HepG2 (cell line): ENCODE measurements around the gene METTL26. TPM values are rescaled to one million over a fixed set of nuclear protein-coding genes. Genes with fewer than 3 reads are reported as not detected.

Experiments
- AGO2 ChIP-seq: fragments of 200-400 bp; formaldehyde crosslinking; optimal IDR thresholded peaks from 2 replicates; pipeline ENCODE3; 2017; ENCODE audit warnings: mild to moderate bottlenecking, low read depth, low read length, moderate library complexity
- GATAD1 ChIP-seq: IDR thresholded peaks from 2 replicates; pipeline ENCODE4 v1.6.1; 2016; ENCODE audit warnings: missing genetic modification reagents, missing compliant biosample characterization
- GPN1 ChIP-seq: sonication (generic); formaldehyde crosslinking; IDR thresholded peaks from 2 replicates; pipeline ENCODE4 v1.5.1; 2020; ENCODE audit warnings: missing genetic modification reagents, borderline replicate concordance
- HNRNPL ChIP-seq: fragments of 200-400 bp; formaldehyde crosslinking; IDR thresholded peaks from 2 replicates; pipeline ENCODE4 v1.6.1; 2017; ENCODE audit warnings: mild to moderate bottlenecking, low read depth, low read length
- HOXA9 ChIP-seq: sonication (generic); formaldehyde crosslinking; IDR thresholded peaks from 2 replicates; pipeline ENCODE4 v1.8.1; 2022; ENCODE audit warnings: missing genetic modification reagents, mild to moderate bottlenecking, moderate library complexity, borderline replicate concordance
- JUN ChIP-seq: sonication (generic); formaldehyde crosslinking; IDR thresholded peaks from 2 replicates; pipeline ENCODE4 v1.4.0; 2020; ENCODE audit warnings: mild to moderate bottlenecking, missing genetic modification reagents
- LCORL ChIP-seq, 2 experiments: fragments of 450-650 bp in 1 of 2; sonication (generic) in 1 of 2; formaldehyde crosslinking in 1 of 2; IDR thresholded peaks; 2 replicates each; pipeline versions ENCODE4 v1.5.0 to v1.6.1; 2017 to 2020; ENCODE audit warnings: antibody characterized with exemption in 1 of 2, missing genetic modification reagents in 1 of 2
- MYNN ChIP-seq: sonication (generic); formaldehyde crosslinking; IDR thresholded peaks from 2 replicates; pipeline ENCODE4 v1.4.0; 2020; ENCODE audit warnings: mild to moderate bottlenecking, low read depth, missing genetic modification reagents
- POLR2AphosphoS5 ChIP-seq: IDR thresholded peaks from 2 replicates; pipeline ENCODE4 v1.6.1; 2012; ENCODE audit warnings: low read depth, low read length
- REL ChIP-seq: sonication (generic); formaldehyde crosslinking; conservative IDR thresholded peaks from 2 replicates; pipeline ENCODE4 v1.8.0; 2022; ENCODE audit warnings: mild to moderate bottlenecking, missing genetic modification reagents, moderate library complexity
- ZNF121 ChIP-seq: sonication (generic); formaldehyde crosslinking; IDR thresholded peaks from 2 replicates; pipeline ENCODE4 v1.5.0; 2020; ENCODE audit warnings: mild to moderate bottlenecking, missing genetic modification reagents
- ZNF326 ChIP-seq: sonication (generic); formaldehyde crosslinking; IDR thresholded peaks from 2 replicates; pipeline ENCODE4 v1.4.0; 2020; ENCODE audit warnings: missing genetic modification reagents, borderline replicate concordance
- ZNF724P ChIP-seq: sonication (generic); formaldehyde crosslinking; IDR thresholded peaks from 2 replicates; pipeline ENCODE4 v1.8.0; 2022; ENCODE audit warnings: missing genetic modification reagents, borderline replicate concordance
- ZNF772 ChIP-seq: sonication (generic); formaldehyde crosslinking; IDR thresholded peaks from 2 replicates; pipeline ENCODE4 v1.5.0; 2020; ENCODE audit warnings: mild to moderate bottlenecking, missing genetic modification reagents
- ZSCAN12 ChIP-seq: sonication (generic); formaldehyde crosslinking; IDR thresholded peaks from 2 replicates; pipeline ENCODE4 v1.9.0; 2021; ENCODE audit warnings: mild to moderate bottlenecking, missing genetic modification reagents
- polyA plus RNA-seq, 8 experiments: library from polyadenylated mRNA; depleted of rRNA in 3 of 8; stranded (reverse) in 7 of 8; unstranded in 1 of 8; fragments of >200 nt; fragmentation: Illumina TruSeq in 4 of 8; extraction: Trizol in 4 of 8; gene quantifications; 2 replicates each; pipeline versions ENCODE4 v1.2.1 to v1.2.3, GENCODE V29; 2011 to 2016; ENCODE audit warnings: low read depth in 4 of 8, missing spikeins in 1 of 8, mixed read lengths in 1 of 8; ENCODE audit not compliant: insufficient read depth in 1 of 8
- total RNA-seq, 5 experiments: library from RNA; depleted of rRNA; stranded (reverse); fragments of >200 nt; fragmentation: Illumina TruSeq; extraction: Trizol; gene quantifications; 2 replicates each; pipeline ENCODE4 v1.2.3, GENCODE V29; 2016; ENCODE audit warnings: low read depth in 1 of 5
- TF ChIP-seq, protein P1 (sequence below): sonication (generic); formaldehyde crosslinking; IDR thresholded peaks from 2 replicates; pipeline ENCODE4 v1.5.0; 2020; ENCODE audit warnings: mild to moderate bottlenecking, missing genetic modification reagents
- TF ChIP-seq, protein P2 (sequence below): sonication (generic); formaldehyde crosslinking; IDR thresholded peaks from 2 replicates; pipeline ENCODE4 v1.5.0; 2020; ENCODE audit warnings: missing genetic modification reagents
- TF ChIP-seq, protein P3 (sequence below): sonication (generic); formaldehyde crosslinking; IDR thresholded peaks from 2 replicates; pipeline ENCODE4 v1.4.0; 2020; ENCODE audit warnings: missing genetic modification reagents, mild to moderate bottlenecking, borderline replicate concordance
- TF ChIP-seq, protein P4 (sequence below): sonication (generic); formaldehyde crosslinking; IDR thresholded peaks from 2 replicates; pipeline ENCODE4 v1.8.0; 2023; ENCODE audit warnings: mild to moderate bottlenecking, missing genetic modification reagents
- TF ChIP-seq, protein P5 (sequence below): sonication (generic); formaldehyde crosslinking; IDR thresholded peaks from 2 replicates; pipeline ENCODE4 v1.5.1; 2020; ENCODE audit warnings: missing genetic modification reagents, mild to moderate bottlenecking, borderline replicate concordance

METTL26 gene
- total and polyA plus RNA-seq, 2 of the 13 experiments (the other 11 are each of a cell fraction or from before 2014, with no cell fraction given), result 65.5 to 70.1 TPM

DNA sequence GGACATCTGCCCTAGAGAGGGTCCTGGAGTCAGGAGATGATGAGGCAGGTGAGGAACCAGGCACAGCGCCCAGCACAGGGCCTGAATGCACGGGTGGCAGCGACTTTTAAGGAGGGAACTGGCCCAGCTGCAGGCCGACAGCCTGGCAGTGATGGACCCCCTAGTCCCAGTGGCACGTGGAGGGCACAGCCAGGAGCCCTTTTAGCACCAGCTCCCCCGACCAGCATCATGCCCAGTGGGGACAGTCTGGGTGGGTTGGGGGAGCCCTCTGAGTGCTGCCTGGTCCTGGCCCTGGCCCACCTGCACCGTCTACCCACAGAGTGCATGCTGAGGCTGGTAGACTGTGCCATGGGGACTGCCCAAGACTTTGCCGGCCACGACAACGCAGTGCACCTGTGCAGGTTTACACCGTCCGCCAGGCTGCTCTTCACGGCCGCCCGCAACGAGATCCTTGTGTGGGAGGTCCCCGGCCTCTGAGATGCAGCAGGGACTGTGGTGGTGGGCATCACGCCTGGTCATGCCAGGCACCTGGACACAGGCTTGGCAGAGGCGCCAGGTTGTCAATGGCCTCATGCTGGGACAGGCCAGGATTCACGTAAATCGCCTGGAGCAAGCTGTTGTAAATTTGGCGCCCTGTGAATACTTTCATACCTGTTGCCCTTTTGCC lies 31.1 kb upstream of the METTL26 start (continued):
- TF ChIP-seq, protein P1, sequence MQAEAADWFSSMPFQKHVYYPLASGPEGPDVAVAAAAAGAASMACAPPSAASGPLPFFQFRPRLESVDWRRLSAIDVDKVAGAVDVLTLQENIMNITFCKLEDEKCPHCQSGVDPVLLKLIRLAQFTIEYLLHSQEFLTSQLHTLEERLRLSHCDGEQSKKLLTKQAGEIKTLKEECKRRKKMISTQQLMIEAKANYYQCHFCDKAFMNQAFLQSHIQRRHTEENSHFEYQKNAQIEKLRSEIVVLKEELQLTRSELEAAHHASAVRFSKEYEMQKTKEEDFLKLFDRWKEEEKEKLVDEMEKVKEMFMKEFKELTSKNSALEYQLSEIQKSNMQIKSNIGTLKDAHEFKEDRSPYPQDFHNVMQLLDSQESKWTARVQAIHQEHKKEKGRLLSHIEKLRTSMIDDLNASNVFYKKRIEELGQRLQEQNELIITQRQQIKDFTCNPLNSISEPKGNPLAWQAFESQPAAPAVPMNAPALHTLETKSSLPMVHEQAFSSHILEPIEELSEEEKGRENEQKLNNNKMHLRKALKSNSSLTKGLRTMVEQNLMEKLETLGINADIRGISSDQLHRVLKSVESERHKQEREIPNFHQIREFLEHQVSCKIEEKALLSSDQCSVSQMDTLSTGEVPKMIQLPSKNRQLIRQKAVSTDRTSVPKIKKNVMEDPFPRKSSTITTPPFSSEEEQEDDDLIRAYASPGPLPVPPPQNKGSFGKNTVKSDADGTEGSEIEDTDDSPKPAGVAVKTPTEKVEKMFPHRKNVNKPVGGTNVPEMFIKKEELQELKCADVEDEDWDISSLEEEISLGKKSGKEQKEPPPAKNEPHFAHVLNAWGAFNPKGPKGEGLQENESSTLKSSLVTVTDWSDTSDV (CRISPR knock-in tag), result no peak
- TF ChIP-seq ZSCAN12, result no peak
- TF ChIP-seq ZNF772, result no peak
- TF ChIP-seq GPN1 (CRISPR knock-in tag), result no peak
- TF ChIP-seq POLR2AphosphoS5, result no peak
- TF ChIP-seq MYNN (CRISPR knock-in tag), result no peak
- no peak for TF ChIP-seq ZNF326 (CRISPR knock-in tag)
- TF ChIP-seq AGO2, result peak; percentile 1
- TF ChIP-seq, protein P2, sequence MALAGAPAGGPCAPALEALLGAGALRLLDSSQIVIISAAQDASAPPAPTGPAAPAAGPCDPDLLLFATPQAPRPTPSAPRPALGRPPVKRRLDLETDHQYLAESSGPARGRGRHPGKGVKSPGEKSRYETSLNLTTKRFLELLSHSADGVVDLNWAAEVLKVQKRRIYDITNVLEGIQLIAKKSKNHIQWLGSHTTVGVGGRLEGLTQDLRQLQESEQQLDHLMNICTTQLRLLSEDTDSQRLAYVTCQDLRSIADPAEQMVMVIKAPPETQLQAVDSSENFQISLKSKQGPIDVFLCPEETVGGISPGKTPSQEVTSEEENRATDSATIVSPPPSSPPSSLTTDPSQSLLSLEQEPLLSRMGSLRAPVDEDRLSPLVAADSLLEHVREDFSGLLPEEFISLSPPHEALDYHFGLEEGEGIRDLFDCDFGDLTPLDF (CRISPR knock-in tag), result no peak
- TF ChIP-seq, protein P3, sequence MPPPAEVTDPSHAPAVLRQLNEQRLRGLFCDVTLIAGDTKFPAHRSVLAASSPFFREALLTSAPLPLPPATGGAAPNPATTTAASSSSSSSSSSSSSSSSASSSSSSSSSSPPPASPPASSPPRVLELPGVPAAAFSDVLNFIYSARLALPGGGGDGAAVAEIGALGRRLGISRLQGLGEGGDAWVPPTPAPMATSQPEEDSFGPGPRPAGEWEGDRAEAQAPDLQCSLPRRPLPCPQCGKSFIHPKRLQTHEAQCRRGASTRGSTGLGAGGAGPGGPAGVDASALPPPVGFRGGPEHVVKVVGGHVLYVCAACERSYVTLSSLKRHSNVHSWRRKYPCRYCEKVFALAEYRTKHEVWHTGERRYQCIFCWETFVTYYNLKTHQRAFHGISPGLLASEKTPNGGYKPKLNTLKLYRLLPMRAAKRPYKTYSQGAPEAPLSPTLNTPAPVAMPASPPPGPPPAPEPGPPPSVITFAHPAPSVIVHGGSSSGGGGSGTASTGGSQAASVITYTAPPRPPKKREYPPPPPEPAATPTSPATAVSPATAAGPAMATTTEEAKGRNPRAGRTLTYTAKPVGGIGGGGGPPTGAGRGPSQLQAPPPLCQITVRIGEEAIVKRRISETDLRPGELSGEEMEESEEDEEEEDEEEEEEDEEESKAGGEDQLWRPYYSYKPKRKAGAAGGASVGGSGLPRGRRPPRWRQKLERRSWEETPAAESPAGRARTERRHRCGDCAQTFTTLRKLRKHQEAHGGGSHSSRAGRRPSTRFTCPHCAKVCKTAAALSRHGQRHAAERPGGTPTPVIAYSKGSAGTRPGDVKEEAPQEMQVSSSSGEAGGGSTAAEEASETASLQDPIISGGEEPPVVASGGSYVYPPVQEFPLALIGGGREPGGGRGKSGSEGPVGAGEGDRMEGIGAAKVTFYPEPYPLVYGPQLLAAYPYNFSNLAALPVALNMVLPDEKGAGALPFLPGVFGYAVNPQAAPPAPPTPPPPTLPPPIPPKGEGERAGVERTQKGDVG (CRISPR knock-in tag), result no peak
- TF ChIP-seq ZNF724P (CRISPR knock-in tag), result peak; percentile 18
- 0 out of 2 replicates have a peak, but pooled peaks have one; percentile 1 for TF ChIP-seq REL
- TF ChIP-seq LCORL (IDR thresholded peaks at IDR 0.05), result no peak
- no peak for TF ChIP-seq LCORL (CRISPR knock-in tag; IDR thresholded peaks at IDR 0.05)
- TF ChIP-seq, protein P4, sequence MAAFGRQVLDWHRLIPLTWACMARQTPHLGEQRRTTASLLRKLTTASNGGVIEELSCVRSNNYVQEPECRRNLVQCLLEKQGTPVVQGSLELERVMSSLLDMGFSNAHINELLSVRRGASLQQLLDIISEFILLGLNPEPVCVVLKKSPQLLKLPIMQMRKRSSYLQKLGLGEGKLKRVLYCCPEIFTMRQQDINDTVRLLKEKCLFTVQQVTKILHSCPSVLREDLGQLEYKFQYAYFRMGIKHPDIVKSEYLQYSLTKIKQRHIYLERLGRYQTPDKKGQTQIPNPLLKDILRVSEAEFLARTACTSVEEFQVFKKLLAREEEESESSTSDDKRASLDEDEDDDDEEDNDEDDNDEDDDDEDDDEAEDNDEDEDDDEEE (CRISPR knock-in tag), result no peak
- no peak for TF ChIP-seq ZNF121 (CRISPR knock-in tag)
- TF ChIP-seq HNRNPL, result peak; percentile 51; the same call in 1 of the 2 replicates
- TF ChIP-seq JUN, result no peak
- TF ChIP-seq, protein P5, sequence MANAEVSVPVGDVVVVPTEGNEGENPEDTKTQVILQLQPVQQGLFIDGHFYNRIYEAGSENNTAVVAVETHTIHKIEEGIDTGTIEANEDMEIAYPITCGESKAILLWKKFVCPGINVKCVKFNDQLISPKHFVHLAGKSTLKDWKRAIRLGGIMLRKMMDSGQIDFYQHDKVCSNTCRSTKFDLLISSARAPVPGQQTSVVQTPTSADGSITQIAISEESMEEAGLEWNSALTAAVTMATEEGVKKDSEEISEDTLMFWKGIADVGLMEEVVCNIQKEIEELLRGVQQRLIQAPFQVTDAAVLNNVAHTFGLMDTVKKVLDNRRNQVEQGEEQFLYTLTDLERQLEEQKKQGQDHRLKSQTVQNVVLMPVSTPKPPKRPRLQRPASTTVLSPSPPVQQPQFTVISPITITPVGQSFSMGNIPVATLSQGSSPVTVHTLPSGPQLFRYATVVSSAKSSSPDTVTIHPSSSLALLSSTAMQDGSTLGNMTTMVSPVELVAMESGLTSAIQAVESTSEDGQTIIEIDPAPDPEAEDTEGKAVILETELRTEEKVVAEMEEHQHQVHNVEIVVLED (CRISPR knock-in tag), result no peak
- no peak for TF ChIP-seq GATAD1
- no peak for TF ChIP-seq HOXA9 (CRISPR knock-in tag)
